B cell (primary cell): ENCODE measurements around the gene BPIFB6. TPM values are rescaled to one million over a fixed set of nuclear protein-coding genes. Genes with fewer than 3 reads are reported as not detected.

ENCODE experiments used
- ATAC-seq: fragments of 200-7000 bp; cut with Tn5 transposase; one replicate; pipeline ENCODE4 v1.10.0; 2021; ENCODE audit warnings: low read depth, mild to moderate bottlenecking, moderate number of reproducible peaks, moderate library complexity
- CTCF ChIA-PET: fragments of 350-600 bp; sonication (Branson Sonifier 250); formaldehyde crosslinking; loops from one replicate; lab custom pipeline; 2021; ENCODE audit warnings: antibody characterized with exemption, inconsistent platforms; lab: Charles Lee
- POLR2A ChIA-PET: fragments of 350-600 bp; sonication (Branson Sonifier 250); formaldehyde crosslinking; loops from one replicate; lab custom pipeline; 2021; ENCODE audit warnings: antibody characterized with exemption; lab: Charles Lee
- DNase-seq: peaks from one replicate; pipeline ENCODE4 v3.0.0; 2013
- H2AFZ ChIP-seq: 2 replicates; pipeline ENCODE4 v1.6.1; 2012; ENCODE audit warnings: mild to moderate bottlenecking, low read depth, low read length; ENCODE audit not compliant: insufficient read depth, poor library complexity, severe bottlenecking
- H3K27ac ChIP-seq, 2 donors: 1 replicate in 1 of 2; 2 replicates in 1 of 2; pipeline ENCODE4 v1.5.1; 2012 to 2013; ENCODE audit warnings: low read length in 2 of 2, mild to moderate bottlenecking in 2 of 2, moderate library complexity in 1 of 2
- H3K27me3 ChIP-seq, 4 experiments: fragments of 200-600 bp in 1 of 4; sonication (generic) in 1 of 4; replicated peaks in 1 of 4; 1 replicate in 2 of 4; 2 replicates in 2 of 4; pipeline versions ENCODE4 v1.6.1 to v1.7.0; 2013 to 2016; ENCODE audit warnings: low read length in 3 of 4, mild to moderate bottlenecking in 2 of 4, mixed read lengths in 1 of 4, moderate library complexity in 1 of 4; ENCODE audit not compliant: insufficient read depth in 4 of 4, control insufficient read depth in 3 of 4; ENCODE audit errors: control extremely low read depth in 1 of 4
- H3K36me3 ChIP-seq, 2 experiments: replicated peaks in 1 of 2; 1 replicate in 1 of 2; 2 replicates in 1 of 2; pipeline versions ENCODE4 v1.6.1 to v1.7.1; 2013; ENCODE audit warnings: low read length in 1 of 2; ENCODE audit not compliant: insufficient read depth in 2 of 2, control insufficient read depth in 1 of 2; ENCODE audit errors: control extremely low read depth in 1 of 2, extremely low read depth in 1 of 2
- H3K4me1 ChIP-seq, 2 donors: fragments of 200-600 bp in 1 of 2; sonication (generic) in 1 of 2; 1 replicate in 1 of 2; 2 replicates in 1 of 2; pipeline versions ENCODE4 v1.5.1 to v1.6.1; 2013 to 2017; ENCODE audit warnings: low read length in 2 of 2; ENCODE audit not compliant: control insufficient read depth in 2 of 2, insufficient read depth in 2 of 2
- H3K4me2 ChIP-seq: replicated peaks from 2 replicates; pipeline ENCODE3; 2012; ENCODE audit warnings: mild to moderate bottlenecking, low read depth, low read length; ENCODE audit not compliant: poor library complexity, severe bottlenecking
- H3K4me3 ChIP-seq, 5 experiments: fragments of 200-600 bp in 1 of 5; sonication (generic) in 1 of 5; 1 replicate in 3 of 5; 2 replicates in 2 of 5; pipeline versions ENCODE4 v1.5.1 to v1.7.0; 2011 to 2016; ENCODE audit warnings: low read length in 4 of 5, mild to moderate bottlenecking in 4 of 5, low read depth in 2 of 5, control low read depth in 1 of 5, moderate library complexity in 1 of 5; ENCODE audit not compliant: insufficient read depth in 1 of 5; ENCODE audit errors: control extremely low read depth in 1 of 5, extremely low read depth in 1 of 5
- H3K79me2 ChIP-seq: fragments of 200-600 bp; sonication (generic); one replicate; pipeline ENCODE4 v1.6.0; 2016; ENCODE audit warnings: low read length; ENCODE audit not compliant: control insufficient read depth, insufficient read depth
- H3K9ac ChIP-seq: fragments of 200-600 bp; sonication (generic); 2 replicates; pipeline ENCODE4 v1.6.1; 2017; ENCODE audit warnings: mild to moderate bottlenecking, low read length, moderate library complexity
- H3K9me3 ChIP-seq, 3 donors: one replicate each; pipeline versions ENCODE4 v1.6.1 to v1.7.1; 2013; ENCODE audit warnings: low read length in 2 of 3; ENCODE audit not compliant: control insufficient read depth in 2 of 3, insufficient read depth in 1 of 3; ENCODE audit errors: control extremely low read depth in 1 of 3
- H4K20me1 ChIP-seq: 2 replicates; pipeline ENCODE4 v1.6.0; 2012; ENCODE audit warnings: mild to moderate bottlenecking, low read length; ENCODE audit not compliant: insufficient read depth, control insufficient read depth, poor library complexity, severe bottlenecking
- H3K27ac Mint-ChIP-seq: one replicate; pipeline ENCODE4 v1.8.0; 2021; ENCODE audit warnings: mixed read lengths
- H3K27me3 Mint-ChIP-seq: one replicate; pipeline ENCODE4 v1.8.0; 2021; ENCODE audit warnings: mixed read lengths
- H3K4me1 Mint-ChIP-seq: one replicate; pipeline ENCODE4 v1.8.0; 2021; ENCODE audit warnings: mixed read lengths
- H3K4me3 Mint-ChIP-seq: one replicate; pipeline ENCODE4 v1.8.0; 2021; ENCODE audit warnings: mixed read lengths
- H3K9me3 Mint-ChIP-seq: one replicate; pipeline ENCODE4 v1.8.0; 2022; ENCODE audit warnings: mixed read lengths; ENCODE audit not compliant: insufficient read depth
- EZH2 ChIP-seq: IDR thresholded peaks from 2 replicates; pipeline ENCODE4 v1.6.1; 2012; ENCODE audit warnings: borderline replicate concordance, low read depth, mild to moderate bottlenecking, moderate library complexity, low read length; ENCODE audit not compliant: insufficient read depth, poor library complexity, severe bottlenecking
- WGBS: methylation state at CpG from one replicate; pipeline ENCODE4 v1.1.5; 2013; ENCODE audit warnings: missing lambda C conversion rate; ENCODE audit not compliant: insufficient coverage; 5-methylcytosine and 5-hydroxymethylcytosine counted together
- intact Hi-C: fragments of 100-400 bp; cut with micrococcal nuclease; formaldehyde crosslinking; loops from one replicate; pipeline ENCODE4 v1.10.0; 2022
- polyA plus RNA-seq: library from polyadenylated mRNA; depleted of rRNA; stranded (reverse); fragments of >200 nt; gene quantifications from 2 replicates; pipeline ENCODE4 v1.2.3, GENCODE V29; 2012
- total RNA-seq, 2 donors: library from RNA; stranded (reverse); fragments of 120-200 nt in 1 of 2; gene quantifications; 1 replicate in 1 of 2; 2 replicates in 1 of 2; pipeline versions ENCODE4 v1.2.3 to v1.2.4, GENCODE V29; 2013 to 2022
- TF ChIP-seq, protein P1 (sequence below): fragments of 200-600 bp; IDR thresholded peaks from one replicate; pipeline ENCODE4 v1.8.0; 2022; ENCODE audit warnings: antibody characterized with exemption, mild to moderate bottlenecking

BPIFB6 gene
- total and polyA plus RNA-seq, 2 donors (not counting 1 experiment from before 2014, with no cell fraction given), result not detected

DNA sequence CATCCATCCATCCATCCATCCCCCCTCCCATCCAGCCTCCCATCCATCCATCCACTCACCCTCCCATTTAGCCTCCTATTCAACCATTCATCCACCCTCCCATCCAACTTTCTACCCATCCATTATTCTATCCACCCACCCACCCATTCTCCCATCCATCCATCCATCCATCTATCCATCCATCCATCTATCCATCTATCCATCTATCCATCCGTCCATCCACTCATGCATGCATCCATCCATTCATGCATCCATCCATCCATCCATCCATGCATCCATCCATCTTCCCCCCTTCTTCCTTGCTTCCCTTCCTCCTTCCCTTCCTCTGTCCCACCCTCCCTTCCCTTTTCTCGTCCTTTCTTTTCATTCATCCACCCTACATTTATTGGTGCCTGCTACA, 43.2 kb downstream of the BPIFB6 start:
- ATAC-seq (no peak), DNase-seq (no peak)
- Histone ChIP-seq H3K36me3 (no peaks in the 10 kb centered on the region), H3K9ac (no peak overlapping the region), H3K4me2 (no peak overlapping the region), H3K27ac (no peak overlapping the region), H3K4me1 (no peaks in the 10 kb centered on the region), H3K4me3 (no peak overlapping the region), H3K9me3 (no peaks in the 10 kb centered on the region), H4K20me1 (no peaks in the 10 kb centered on the region), H3K79me2 (no peaks in the 10 kb centered on the region), H3K27me3 (peaks cover 0 to 4% (median 0%) of the 10 kb centered on the region in 4 experiments), H2AFZ (no peak overlapping the region)
- intact Hi-C loops, result no loop called here
- no peak overlapping the region for H3K4me3 Mint-ChIP-seq
- no peaks in the 10 kb centered on the region for H3K4me1 Mint-ChIP-seq
- TF ChIP-seq, protein P1, sequence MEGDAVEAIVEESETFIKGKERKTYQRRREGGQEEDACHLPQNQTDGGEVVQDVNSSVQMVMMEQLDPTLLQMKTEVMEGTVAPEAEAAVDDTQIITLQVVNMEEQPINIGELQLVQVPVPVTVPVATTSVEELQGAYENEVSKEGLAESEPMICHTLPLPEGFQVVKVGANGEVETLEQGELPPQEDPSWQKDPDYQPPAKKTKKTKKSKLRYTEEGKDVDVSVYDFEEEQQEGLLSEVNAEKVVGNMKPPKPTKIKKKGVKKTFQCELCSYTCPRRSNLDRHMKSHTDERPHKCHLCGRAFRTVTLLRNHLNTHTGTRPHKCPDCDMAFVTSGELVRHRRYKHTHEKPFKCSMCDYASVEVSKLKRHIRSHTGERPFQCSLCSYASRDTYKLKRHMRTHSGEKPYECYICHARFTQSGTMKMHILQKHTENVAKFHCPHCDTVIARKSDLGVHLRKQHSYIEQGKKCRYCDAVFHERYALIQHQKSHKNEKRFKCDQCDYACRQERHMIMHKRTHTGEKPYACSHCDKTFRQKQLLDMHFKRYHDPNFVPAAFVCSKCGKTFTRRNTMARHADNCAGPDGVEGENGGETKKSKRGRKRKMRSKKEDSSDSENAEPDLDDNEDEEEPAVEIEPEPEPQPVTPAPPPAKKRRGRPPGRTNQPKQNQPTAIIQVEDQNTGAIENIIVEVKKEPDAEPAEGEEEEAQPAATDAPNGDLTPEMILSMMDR, result no peak
- no peak for TF ChIP-seq EZH2
- H3K9me3 Mint-ChIP-seq, result no peaks in the 10 kb centered on the region
- POLR2A ChIA-PET, result no interaction called here
- no peak overlapping the region for H3K27ac Mint-ChIP-seq
- WGBS, result 67% methylated on average over 1 of the region's 2 CpGs
- CTCF ChIA-PET, result no interaction called here
- H3K27me3 Mint-ChIP-seq, result peaks cover 8% of the 10 kb centered on the region

DNA sequence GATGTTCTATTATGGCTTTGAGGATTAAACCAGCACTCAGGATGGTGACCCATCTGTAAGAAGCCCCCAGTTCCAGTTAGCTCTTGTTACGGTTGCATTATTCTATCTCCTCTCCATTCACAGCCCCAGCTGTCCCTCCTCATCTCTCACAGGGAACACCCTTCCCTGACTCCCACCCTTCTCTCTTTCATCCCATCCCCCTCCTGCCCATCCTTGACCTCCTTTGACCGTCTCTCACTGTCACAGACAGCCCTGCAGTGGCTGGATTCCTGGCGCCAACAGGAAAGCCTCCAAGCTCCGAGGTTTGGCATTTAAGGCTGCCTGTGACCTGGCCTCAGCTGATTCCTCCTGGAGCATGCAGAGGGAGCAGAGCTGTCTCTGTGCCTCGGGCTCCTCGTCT, 43.8 kb downstream of the BPIFB6 start:
- DNase-seq (no peak), ATAC-seq (no peak)
- Mint-ChIP-seq H3K27me3 (peaks cover 8% of the 10 kb centered on the region), H3K4me1 (no peaks in the 10 kb centered on the region), H3K4me3 (no peak overlapping the region), H3K9me3 (no peaks in the 10 kb centered on the region), H3K27ac (no peak overlapping the region)
- Histone ChIP-seq H3K4me1 (no peaks in the 10 kb centered on the region), H3K4me3 (no peak overlapping the region), H3K79me2 (no peaks in the 10 kb centered on the region), H3K4me2 (no peak overlapping the region), H2AFZ (no peak overlapping the region), H4K20me1 (no peaks in the 10 kb centered on the region), H3K9ac (no peak overlapping the region), H3K27ac (no peak overlapping the region), H3K36me3 (no peaks in the 10 kb centered on the region), H3K27me3 (peaks cover 0 to 4% (median 0%) of the 10 kb centered on the region in 4 experiments), H3K9me3 (no peaks in the 10 kb centered on the region)
- WGBS, result 88% methylated on average over 6 of the region's 6 CpGs
- intact Hi-C loops, result no loop called here
- TF ChIP-seq EZH2, result no peak
- TF ChIP-seq, protein P1, result no peak
- ChIA-PET CTCF (interaction anchor here (1.8 kb wide), 1 partner anchor 173 kb away, joined by 11 read pairs; no protein-coding TSS in a partner anchor), POLR2A (no interaction called here)
